Fibroblast of skin of abdomen (primary cell): ENCODE results near the gene GPM6B.
"Not testable (repeated sequence)": the region's sequence is repeated elsewhere in the genome, so short reads cannot be mapped to it uniquely, and the experiment has no call there.

ENCODE experiments used
- DNase-seq: peaks from one replicate; pipeline ENCODE4 v3.0.0-alpha.2; 2013

The GPM6B gene

DNA sequence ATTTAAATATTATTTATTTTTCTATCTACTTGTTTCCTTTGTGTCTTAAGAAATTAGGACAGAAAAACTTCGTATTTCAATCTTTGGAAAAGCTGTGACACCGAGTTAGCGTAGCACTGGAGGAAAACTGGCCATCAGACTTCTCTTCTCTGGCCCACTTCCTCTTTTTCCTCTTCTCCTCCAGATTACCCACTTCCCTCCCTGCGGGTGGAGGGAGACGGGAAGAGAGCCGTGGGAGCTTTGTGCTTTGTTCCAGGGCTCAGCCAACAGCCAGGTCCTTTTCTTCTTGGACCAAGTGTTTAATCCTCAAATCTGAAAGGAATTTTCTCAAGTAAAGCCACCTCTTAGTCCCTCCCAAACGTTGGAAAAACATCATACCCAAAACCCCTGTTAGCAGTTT lies 52.6 kb downstream of the GPM6B start:
- DNase-seq, result no peak

DNA sequence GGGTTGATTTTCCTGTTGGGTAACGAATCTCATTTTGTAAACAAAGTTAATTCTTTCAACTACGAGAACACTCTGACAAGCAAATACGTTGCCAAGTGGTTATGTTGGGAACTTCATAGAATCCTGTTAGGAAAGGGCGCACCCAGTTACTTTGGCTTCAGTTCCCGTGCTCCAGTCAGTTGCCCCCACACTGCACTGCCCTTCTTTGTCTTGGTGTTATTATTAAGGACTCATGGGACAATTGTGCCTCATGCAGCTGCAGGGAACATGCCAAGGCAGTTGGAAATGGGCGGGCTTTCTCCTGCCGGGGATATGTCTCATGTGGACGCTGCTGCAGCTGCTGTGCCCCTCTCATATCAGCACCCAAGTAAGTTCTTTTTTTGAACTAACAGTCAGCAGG lies 53.4 kb downstream of the GPM6B start:
- DNase-seq, result no peak

DNA sequence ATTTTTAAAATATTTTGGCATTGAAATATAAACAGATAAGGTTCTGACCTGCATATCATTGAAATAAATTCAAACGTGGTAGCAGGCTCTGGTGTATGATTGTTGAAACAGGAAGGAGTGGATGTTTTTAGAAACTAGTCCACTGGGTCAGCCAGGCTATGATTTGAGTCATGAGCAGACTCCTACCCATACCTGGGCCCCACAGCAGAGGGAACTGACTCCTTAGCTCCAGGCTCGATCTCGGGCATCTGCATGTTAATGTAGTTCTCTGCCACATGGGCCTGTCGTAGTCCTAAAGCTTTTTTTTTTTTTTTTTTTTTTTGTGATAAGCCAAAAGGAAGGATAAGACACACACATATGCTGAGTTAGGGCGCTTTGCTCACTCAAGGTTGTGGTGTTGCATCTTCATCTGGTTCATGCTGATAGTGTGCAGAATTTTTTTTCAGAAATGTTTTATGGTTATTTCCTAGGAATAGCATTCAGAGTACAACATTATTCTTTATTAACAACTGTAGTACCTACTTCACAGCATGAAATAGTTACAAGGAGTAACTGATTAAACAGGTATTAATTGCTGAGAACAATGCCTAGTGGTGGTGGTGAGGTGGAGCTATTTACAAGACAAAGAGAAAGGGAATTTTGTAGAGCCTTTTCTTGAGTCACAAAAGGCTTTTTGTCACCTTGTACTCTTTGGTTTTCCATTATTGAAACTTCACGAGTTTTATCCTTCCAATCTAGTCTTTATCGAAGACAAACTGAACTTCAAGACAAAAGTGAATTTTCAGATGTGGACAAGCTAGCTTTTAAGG lies 55.1 kb downstream of the GPM6B start:
- DNase-seq, result no peak

- DNase-seq, result no peak
Observed at GRCh38 chrX:13760426-13760825, 56.5 kb downstream of the GPM6B start.

- DNase-seq, result no peak
Observed at GRCh38 chrX:13759152-13759718, 57.7 kb downstream of the GPM6B start.

DNA sequence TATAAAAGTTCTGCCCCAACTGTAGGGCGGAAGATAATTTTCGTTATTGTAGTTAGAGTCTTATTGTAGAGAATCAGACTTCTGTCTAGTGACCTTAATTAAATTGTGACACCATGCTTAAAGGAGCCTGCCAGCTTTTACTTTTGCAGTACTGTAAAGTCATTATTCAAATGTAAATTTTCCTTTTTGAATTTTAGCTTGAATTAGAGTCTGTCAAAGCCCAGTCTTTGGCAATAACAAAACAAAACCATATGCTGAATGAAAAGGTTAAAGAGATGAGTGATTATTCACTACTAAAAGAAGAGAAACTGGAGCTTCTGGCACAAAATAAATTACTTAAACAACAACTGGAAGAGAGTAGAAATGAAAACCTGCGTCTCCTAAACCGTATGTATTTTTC lies 60.5 kb downstream of the GPM6B start:
- DNase-seq, result no peak

DNA sequence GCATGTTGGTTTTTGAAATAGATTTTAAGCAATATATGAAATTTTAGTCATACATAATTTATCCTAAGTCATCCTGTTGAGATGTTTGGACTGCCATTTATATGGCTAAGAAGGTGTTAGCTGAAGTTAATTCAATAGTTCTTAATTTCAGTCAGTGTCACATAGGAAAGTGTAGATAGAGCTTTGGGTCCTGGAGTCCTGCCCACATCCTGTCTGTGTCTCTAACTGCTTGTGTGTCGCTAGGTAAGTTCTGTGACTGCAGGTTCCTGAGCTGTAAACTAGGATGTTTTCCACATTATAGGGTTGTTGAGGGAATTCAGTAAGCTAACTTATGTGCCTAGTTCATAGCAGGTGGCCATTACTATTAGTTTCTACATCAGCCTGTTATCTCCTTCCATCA lies 61.6 kb downstream of the GPM6B start:
- DNase-seq, result no peak

- DNase-seq, result no peak
Observed at GRCh38 chrX:13754765-13755164, 62.1 kb downstream of the GPM6B start.

GRCh38 chrX:13752646-13753045 lies 64.2 kb downstream of the GPM6B start:
- no peak for DNase-seq

DNA sequence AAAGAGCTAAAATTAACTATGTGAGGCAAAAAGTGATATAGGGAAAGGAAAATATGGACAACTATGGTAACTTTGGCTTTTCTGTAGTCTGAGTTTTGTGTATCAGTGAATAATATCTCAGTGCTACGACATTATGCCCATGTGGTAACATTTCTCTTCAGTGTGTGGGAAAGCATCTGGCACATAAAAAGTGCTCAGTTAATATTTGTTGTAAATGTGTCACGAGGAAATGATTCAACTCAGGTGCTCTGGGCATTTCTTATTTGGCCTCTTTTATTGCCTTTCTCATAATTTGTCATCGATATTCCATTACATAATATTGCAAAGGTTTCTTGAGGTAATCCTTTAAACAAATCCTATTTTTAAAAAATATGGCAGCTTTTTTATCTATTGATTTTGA lies 64.8 kb downstream of the GPM6B start:
- no peak for DNase-seq

GRCh38 chrX:13750812-13751211 lies 66.1 kb downstream of the GPM6B start:
- DNase-seq, result no peak

- peak; percentile 26 for DNase-seq
Observed at GRCh38 chrX:13750204-13750603, 66.7 kb downstream of the GPM6B start.

GRCh38 chrX:13748486-13748885 lies 68.4 kb downstream of the GPM6B start:
- DNase-seq, result peak; percentile 17

DNA sequence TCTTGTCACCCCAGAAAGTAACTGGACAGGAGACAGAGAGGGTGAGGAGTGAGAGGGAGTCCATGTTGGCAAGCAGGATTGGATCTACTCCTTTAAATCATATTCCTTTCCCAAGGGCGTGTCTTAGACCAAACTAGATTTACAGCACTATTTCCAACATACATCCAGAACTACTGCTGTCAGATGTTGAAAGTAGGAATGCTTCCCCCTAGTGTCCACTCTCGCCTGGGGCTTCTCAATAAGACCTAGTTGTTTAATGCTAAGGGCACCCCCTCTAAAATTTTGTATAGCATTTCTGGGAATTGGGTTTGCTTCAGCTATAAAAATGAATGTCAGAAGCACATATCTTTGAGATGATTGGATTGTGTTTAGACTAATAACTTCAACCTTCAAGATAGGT lies 69.1 kb downstream of the GPM6B start:
- peak; percentile 58 for DNase-seq

DNA sequence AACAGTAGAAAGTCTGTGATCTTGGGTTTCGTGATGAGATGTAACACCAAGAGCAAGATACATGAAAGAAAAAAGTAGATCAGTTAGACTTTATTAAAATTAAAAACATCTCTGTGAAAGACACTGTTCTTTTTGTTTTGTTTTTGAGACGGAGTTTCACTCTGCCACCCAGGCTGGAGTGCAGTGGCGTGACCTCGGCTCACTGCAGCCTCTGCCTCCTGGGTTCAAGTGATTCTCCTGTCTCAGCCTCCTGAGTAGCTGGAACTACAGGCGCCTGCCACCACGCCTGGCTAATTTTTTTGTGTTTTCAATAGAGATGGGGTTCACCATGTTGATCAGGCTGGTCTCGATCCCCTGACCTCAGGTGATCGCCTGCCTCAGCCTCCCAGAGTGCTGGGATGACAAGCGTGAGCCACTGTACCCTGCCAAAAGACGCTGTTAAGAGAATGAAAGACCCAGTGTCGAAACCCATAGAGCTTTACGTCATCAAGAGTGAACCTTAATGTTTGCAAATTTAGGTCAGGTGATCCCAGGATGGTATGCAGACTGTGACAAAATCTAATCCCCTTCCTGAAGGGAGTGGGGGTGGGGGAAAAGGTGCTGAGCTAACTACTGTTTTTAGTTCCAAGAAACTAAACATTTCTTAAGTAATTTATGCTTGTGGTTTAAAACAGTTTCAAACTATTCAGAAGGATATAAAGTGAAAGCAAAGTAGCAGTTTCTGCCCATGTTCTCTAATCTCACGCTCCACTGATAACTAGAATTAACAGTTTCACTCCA lies 74.3 kb downstream of the GPM6B start:
- no peak for DNase-seq

DNA sequence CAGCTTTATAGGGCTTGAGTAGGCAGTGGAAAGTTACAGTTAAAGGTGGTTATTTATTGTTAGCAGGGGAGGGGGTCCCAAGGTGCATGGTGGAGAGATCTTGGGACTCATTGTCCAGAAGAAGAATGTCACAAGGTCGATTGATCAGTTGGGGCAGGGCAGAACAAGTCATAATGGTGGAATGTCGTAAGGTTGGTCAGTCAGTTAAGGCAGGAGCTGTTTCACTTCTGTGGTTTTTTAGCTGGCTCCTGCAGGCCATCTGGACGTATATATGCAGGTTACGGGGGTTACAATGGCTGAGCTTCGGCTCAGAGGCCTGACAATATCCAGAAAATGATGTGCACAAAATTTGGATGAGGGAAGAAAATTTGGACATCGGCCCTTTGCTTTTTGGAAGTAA lies 75.2 kb downstream of the GPM6B start:
- DNase-seq, result no peak

DNA sequence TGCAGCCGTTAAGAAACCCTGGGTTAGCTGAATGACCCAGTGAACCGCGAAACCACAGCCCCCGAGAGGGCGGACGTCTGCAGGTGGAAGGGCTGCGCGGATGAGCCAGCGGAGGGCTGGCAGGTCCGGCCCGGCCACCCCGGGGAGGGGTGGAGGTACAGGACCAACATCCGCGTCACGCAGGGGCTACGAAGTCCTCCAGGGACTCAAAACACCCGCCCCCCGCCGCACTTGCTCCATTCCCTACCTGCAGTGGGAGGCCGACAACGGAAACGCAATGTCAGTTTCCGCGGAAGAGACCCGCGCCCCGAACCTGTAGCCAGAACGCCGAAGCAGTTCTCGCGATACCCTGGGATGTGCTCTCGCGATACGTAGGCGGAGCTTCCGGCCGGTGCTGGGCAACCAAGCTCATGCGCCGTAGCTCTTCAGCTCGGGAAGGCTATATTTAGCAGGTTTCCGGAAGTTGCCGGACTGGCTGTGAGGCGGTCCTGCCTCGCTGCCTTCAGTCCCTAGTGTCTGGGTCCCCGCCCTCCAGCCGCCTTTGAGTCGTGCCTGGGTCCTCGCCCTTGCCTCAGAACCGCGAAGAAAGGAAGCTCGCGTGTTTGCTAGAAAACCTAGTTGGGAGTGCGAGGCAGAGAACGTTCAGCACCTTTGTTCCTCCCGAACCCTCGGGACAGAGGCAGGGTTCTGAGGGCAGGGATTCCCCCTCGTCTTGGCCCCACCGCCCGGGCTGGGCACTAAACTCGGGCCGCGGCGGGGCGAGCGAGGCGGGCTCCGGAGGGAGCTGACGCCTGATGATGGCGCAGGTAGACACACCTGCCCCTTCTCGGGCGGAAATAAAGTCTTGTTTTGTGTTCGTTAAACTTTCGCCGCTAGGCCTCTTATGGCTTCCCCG lies 82.4 kb downstream of the GPM6B start, which contains the start of the genes OFD1 and TRAPPC2:
OFD1 (plus strand) TSS at position 471 of the 895 bp plus-strand sequence; CDS start at position 795, 324 bp downstream.
TRAPPC2 (minus strand) TSS at position 343 of the 895 bp plus-strand sequence. CDS start 14,657 bp downstream, outside the sequence.
- peak; percentile 94 for DNase-seq

DNA sequence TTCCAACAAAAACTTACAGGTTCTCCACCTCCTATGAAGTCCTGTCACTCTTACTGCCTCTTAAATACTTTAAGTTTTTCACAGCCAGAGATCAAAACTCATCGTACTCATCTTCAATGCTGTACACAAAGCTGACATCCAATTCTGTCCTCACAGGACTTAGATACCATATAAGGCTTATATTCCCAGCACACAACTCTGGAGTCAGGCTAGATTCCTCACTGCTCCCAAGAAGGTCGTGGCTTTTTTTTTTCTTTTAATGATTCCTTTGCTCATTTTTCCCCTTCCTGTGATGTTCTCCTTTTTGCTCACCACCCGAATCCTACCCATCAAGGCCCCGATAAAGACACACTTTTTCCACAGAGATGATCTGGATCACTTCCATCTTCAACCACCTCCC lies 83.4 kb downstream of the GPM6B start:
- no peak for DNase-seq

DNA sequence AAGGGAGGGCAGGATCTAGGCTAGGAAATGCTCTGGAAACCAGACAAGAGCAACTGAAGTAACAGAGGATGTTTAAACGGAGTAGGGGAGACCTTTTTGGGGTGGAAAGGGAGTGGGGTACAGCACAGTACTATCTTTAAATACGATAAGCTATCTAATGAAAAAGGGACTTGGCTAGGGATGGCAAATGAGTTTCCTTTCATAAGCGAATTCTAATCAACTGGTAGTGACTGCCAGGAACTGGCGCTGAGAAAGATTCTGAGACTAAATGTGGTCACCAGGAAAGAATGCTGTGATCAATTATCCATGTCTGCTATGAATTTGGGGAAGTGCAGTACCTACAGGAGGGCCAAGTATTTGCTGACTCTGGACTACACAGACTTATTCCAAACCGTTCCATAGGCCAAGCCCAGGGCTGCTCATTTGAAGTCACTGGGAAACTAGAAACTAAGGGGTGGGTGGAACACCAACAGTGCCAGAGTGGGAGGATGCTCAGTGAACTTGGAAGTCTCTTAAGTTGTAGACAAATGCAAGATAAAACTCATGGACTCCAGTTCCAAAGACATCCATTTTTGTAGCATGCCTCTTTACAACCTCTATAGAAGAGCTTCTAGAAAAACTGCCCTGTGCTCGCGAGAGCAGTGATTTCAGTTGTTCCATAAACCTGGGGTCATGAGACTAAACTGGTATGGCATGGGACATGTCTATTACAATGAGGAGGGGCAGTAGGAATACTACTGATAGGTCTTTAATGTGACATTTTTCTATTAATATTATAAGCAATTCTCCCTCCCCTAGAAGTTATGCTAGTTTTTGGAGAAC lies 84.4 kb downstream of the GPM6B start:
- peak; percentile 19 for DNase-seq

GRCh38 chrX:13730523-13730922 lies 86.4 kb downstream of the GPM6B start:
- DNase-seq, result not testable (repeated sequence)

GRCh38 chrX:13726583-13726982 lies 90.3 kb downstream of the GPM6B start:
- DNase-seq, result not testable (repeated sequence)
